K562 (cell line): ENCODE results near the gene NTSR1. TPM values are rescaled to one million over a fixed set of nuclear protein-coding genes. Genes with fewer than 3 reads are reported as not detected.

ENCODE experiments used
- CTCFL ChIP-seq: IDR thresholded peaks from 2 replicates; pipeline ENCODE4 v1.6.1; 2011; ENCODE audit warnings: borderline replicate concordance, low read depth, mild to moderate bottlenecking, moderate library complexity, low read length; ENCODE audit not compliant: insufficient read depth, poor library complexity, severe bottlenecking
- HMGN3 ChIP-seq: IDR thresholded peaks from 2 replicates; pipeline ENCODE4 v1.6.1; 2011; ENCODE audit warnings: borderline replicate concordance, low read depth, mild to moderate bottlenecking, mixed read lengths, low read length; ENCODE audit not compliant: insufficient read length; ENCODE audit errors: extremely low read depth
- MTA2 ChIP-seq: fragments of 450-650 bp; IDR thresholded peaks from 2 replicates; pipeline ENCODE4 v1.6.1; 2016; ENCODE audit warnings: low read depth
- NR2F6 ChIP-seq: fragments of 450-650 bp; formaldehyde crosslinking; IDR thresholded peaks from 2 replicates; pipeline ENCODE4 v1.4.0; 2020; ENCODE audit warnings: mild to moderate bottlenecking
- SAFB ChIP-seq: fragments of 200-400 bp; formaldehyde crosslinking; IDR thresholded peaks from 2 replicates; pipeline ENCODE4 v1.6.1; 2017; ENCODE audit warnings: low read depth, low read length, borderline replicate concordance
- SREBF1 ChIP-seq: fragments of 150-350 bp; IDR thresholded peaks from 2 replicates; pipeline ENCODE4 v1.6.1; 2014; ENCODE audit warnings: antibody characterized with exemption, low read depth, low read length, borderline replicate concordance
- ZBTB11 ChIP-seq, 3 experiments: fragments of 200-800 bp in 1 of 3; fragments of 250-450 bp in 1 of 3; fragments of 450-650 bp in 1 of 3; sonication (Bioruptor Pico) in 1 of 3; sonication (Bioruptor generic) in 1 of 3; formaldehyde crosslinking in 1 of 3; IDR thresholded peaks; 2 replicates each; pipeline versions ENCODE4 v1.6.1 to v1.8.0; 2016 to 2022; ENCODE audit warnings: mild to moderate bottlenecking in 2 of 3, missing genetic modification characterization in 2 of 3, missing compliant biosample characterization in 1 of 3, moderate library complexity in 1 of 3
- ZNF609 ChIP-seq: sonication (generic); formaldehyde crosslinking; IDR thresholded peaks from 2 replicates; pipeline ENCODE4 v1.8.1; 2023; ENCODE audit warnings: missing genetic modification reagents, mild to moderate bottlenecking, borderline replicate concordance
- polyA plus RNA-seq, 8 experiments: library from polyadenylated mRNA; depleted of rRNA in 4 of 8; stranded (reverse) in 5 of 8; unstranded in 3 of 8; fragments of >200 nt; fragmentation: Nextera tagmentation in 2 of 8; fragmentation: Illumina TruSeq in 1 of 8; extraction: Ambion mirVana in 2 of 8; extraction: Trizol in 1 of 8; gene quantifications; 2 replicates each; pipeline versions ENCODE4 v1.2.1 to v1.2.3, GENCODE V29; 2011 to 2014; ENCODE audit warnings: inconsistent platforms in 1 of 8, missing spikeins in 1 of 8
- total RNA-seq, 7 experiments: library from RNA; depleted of rRNA in 6 of 7; stranded (reverse); fragments of >200 nt in 6 of 7; fragmentation: Illumina TruSeq in 2 of 7; extraction: Trizol in 2 of 7; gene quantifications; 2 replicates each; pipeline versions ENCODE4 v1.2.1 to v1.2.3, GENCODE V29; 2011 to 2021; ENCODE audit warnings: low replicate concordance in 1 of 7

The NTSR1 gene
- total and polyA plus RNA-seq, 9 of the 15 experiments (the other 6 are each of a cell fraction or from before 2014, with no cell fraction given), result 0.04 to 0.40 (median 0.13) TPM; not detected in 3

- TF ChIP-seq MTA2 (no peak), SAFB (no peak), HMGN3 (peak; percentile 82), NR2F6 (no peak), ZNF609 (CRISPR knock-in tag) (no peak), CTCFL (no peak), SREBF1 (no peak), ZBTB11 (CRISPR knock-in tag; IDR thresholded peaks at IDR 0.05) (peak in 2 of 3 experiments; percentile 11 to 69; a peak in 2 of 6 replicates)
Measured at GRCh38 chr20:62794007-62794724, 85.5 kb downstream of the NTSR1 start (continued).
